ENCODE data around the gene SLF2.
"Not testable (repeated sequence)": the region's sequence is repeated elsewhere in the genome, so short reads cannot be mapped to it uniquely, and the experiment has no call there.

Gene SLF2

DNA sequence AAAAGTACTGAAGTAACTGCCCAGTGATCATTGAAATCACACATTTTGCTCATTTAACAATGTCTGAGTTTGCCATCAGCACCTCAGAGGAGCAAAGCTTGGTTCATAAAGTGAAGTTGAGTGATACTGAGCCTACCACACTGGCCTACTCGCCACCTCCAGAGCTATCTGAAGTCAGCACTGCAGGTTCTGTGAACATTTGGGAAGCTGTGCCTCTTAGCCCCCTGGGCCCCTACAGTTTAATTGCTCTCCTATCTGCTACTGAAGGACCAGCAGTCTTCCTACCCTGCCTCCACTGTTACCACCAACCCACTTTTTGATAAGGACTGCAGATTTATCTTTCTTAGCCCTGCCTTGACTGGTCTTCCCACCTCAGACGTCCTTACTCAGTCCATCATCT is 54.6 kb downstream of the SLF2 start:
- no peak for DNase-seq

DNA sequence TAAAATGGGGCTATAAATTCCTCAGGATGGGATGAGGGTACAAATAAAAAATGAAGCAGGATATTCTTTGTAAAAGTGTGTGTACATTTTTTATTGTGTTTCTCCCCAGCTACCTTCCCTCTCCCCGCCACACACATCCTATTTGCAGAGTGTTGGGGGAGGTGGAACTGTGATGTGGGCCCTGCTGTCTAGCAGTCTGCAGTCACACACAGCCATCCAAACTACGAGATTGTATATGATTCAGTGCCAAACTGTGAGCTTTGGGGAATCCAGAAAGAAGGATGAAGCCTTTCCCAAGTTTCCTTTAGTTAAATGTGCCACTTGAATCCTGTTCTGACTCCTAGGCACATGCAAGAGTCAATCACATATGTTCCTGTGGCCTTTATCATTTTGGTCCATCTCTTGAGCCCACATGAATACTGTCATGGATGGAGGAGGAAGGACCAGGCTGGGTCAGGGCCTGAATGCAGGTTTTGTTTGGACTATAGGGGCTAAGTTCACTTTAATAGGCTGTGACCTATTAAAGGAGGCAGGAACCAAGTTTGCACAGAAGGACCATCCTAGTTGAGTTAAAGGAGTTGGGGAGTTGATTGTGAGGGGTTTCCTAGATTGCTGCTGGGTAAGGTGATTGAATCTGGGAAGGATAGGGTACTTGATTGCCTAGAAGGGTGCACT is 55.4 kb downstream of the SLF2 start:
- no peak for DNase-seq

DNA sequence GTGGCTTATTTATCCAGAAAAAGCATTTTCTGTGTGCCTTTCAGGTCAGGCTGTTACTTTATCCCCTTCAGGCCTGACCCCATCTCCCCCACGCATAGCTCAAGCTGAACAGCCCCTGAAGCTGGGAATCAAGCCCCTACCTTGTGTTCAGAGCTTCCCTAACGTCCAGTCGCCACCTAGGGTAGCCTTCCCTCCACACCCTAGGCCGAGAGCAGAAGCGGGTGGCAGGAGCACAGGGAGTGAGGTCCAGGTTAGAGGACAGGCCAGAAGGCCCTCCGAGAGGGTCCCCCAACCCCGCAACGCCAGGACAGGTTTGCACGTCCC is 56.1 kb downstream of the SLF2 start:
- DNase-seq = no peak

DNA sequence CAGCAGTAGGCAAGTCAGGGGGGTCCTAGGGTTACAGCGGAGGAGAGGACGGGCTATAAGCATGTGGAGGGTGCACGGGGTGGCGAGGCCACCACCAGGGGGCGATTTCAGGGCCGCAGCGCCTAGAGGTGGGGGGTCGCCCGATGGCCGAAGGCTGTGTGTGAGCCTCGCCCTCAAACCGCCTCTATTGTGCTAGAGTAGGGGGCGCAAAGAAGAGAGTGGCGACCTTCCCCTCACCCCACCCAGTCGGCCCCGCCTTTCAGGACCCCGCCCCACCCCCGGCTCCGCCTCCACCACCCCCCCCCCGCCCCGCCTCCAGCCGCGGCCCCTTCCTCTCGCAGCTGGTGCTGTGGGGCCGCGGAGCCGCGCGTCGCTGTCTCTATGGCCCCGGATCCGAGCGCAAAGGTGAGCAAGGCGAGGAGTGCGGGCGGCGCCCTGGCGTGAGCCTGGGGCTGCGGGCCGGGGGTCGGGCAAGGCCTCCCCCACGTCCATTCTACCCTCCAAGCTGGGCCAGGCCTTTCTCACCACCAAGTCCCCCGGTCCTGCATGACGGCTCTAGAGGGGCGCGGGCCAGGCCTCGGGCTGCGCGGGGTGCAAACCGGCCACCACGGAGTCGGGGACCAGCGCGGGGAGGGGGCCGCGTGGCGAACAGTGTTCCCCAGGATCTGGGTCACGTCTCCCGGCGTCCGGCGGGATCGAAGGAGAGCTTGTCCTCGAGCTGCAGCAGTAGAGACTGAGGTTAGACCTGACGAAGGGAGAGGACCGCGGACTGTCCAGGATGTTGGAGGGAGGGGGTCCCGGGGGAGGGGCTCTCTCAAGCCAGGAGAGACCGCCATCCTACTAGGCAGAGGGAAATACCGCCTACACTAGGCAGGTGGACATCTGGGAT is 56.7 kb downstream of the SLF2 start, which contains the start of gene SEMA4G:
SEMA4G (plus strand) TSS at position 318 of the 889 bp plus-strand sequence. CDS start 3,409 bp downstream, outside the sequence.
- DNase-seq = no peak

DNA sequence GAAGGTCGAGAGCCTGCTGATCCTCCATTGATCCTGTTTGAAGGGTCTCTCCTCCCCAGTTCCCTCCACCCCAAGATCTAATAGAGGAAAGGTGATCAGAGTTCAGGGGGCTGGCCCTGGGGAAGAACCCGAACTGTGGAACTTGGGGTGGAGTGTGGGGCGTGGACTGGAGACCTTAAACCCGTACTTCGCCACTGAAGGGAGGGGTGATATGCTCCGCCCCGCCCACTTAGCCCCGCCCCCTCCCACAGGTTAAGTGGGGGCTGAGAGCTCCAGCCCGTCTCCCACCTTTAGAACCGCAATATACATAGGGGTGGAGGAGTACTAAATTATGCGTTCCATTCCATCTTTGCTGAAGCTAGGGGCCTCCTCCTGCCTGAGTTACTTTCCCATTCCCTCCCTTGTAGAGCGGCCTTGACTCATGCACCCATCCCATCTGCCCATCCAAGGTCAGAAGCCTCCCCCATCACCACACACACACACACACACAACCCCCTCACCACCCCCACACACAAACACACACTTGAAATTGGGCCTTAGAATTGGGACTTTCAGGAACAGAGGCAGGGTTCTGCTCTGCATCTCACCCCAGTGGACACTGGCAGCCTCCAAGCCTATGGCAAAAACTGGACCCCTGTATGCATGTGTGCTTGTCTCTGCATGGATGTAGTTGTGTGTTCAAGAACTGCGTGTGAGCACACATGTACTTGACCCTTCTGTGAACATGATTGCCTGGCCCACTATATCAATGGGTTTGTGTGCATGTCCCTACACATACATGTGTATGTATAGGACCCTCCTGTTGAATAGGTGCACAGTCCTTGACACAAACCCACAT is 57.5 kb downstream of the SLF2 start:
- DNase-seq = no peak

DNA sequence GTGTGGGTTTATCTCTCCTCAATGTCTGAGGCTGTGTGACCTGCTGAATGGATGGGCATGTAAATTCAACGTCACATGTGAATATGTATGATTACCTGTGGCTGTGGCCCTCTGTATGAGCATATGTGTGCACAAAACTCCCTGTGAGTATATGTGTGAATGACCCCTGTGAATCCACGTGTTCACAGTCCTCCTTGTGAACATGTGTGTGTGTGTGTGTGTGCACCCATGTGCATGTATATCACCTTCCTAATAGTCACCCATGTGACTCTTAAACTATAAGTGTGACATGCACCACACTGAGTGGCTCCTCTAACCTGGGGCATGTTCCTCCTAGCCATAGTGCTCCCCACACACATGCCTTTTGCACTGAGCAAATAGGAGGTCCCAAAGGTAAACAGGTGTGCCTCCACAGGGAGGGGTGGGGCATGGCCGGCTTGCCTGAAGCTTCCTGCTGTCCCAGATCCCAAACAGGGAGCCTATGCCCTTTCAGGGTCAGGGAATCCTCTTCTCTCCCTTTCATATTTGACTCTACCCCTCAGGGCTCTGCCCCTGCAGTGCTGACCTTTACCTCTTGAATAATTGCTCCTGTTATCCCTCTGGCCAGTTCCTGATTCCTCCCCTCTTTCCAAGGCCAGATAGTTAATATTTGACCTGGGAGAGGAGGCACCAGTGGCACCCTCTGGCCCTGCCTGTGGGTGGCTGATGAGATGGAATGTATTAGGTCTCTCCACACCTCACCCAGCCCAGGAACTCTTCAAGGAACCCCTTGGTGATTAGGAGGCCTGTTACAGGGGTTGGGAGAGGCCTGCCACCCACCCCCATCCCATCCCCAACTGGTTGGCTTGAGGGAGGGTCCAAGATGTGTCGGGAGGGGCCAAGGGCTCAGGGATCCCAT is 58.4 kb downstream of the SLF2 start:
- no peak for DNase-seq

DNA sequence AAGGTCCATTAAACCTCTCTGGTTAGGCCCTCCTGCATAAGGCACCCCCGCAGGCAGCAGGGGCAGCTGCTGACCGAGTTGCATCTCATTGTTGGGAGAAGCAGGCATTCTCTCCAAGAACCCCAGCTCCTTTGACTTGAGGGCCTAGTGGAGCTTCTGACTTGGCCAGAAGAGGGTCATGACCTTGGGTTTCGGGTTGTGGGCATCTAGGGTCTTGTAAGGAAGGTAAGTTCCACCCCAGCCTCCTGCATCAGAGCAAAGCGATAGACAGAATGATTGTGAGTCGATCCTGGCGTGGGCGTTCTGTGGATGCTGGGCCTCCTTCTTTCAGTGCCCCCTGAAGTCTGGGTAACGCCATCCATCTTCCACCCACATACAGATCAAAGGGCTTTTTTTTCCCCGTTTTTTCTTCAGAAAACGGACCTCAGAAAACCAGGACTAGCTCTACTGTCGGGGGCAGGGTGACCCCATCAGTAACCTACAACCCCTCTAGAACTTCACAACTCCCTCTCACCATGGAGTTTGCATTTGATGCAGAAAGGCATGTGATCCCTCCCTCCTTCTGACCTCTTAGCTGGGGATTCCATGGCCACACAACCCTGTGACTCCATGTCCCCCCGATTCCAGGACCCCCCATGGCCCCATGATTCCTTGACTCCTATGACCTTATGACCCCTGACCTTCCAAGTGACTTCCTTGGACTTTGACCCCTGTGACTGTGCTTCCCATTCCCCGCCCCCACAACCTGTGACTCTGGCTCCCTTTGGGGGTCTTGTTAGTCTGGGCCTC is 59.5 kb downstream of the SLF2 start:
- DNase-seq = no peak

DNA sequence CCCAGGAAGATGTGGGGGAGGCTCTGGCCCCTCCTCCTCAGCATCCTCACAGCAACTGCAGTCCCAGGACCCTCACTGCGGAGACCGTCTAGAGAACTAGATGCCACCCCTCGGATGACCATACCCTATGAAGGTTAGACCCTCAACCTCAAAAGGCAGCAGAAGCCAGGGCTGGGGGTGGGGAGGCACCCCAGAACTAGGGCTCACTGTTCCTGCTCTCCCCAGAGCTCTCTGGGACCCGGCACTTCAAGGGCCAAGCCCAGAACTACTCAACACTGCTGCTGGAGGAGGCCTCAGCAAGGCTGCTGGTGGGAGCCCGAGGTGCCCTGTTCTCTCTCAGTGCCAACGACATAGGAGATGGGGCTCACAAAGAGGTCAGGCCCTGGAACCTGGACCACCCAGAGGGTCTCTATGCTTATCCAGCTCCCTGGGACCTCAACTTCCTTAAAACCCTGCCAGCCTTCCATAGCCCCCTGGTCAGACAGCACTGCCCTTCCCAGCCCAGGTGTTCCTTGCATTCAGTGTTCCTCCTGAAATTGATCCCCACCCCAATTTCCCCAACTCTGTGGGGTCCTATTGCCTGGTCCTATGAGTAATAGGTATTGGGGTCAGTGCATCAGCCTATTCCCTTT is 60.3 kb downstream of the SLF2 start:
- no peak for DNase-seq

DNA sequence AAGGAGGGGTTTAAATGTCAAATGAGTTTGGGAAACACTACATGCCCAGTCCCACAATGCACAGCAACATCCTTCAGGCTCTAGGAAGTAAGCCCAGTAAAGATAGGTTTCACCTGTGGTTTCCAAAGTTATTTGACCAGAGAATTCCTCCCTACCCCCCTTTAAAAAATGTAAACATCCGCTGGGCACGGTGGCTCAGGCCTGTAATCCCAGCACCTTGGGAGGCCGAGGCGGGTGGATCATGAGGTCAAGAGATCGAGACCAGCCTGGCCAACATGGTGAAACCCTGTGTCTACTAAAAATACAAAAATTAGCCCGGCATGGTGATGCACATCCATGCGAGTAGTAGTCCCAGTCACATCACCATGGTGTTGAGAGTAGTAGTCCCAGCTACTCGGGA is 62.6 kb downstream of the SLF2 start:
- DNase-seq = not testable (repeated sequence)

DNA sequence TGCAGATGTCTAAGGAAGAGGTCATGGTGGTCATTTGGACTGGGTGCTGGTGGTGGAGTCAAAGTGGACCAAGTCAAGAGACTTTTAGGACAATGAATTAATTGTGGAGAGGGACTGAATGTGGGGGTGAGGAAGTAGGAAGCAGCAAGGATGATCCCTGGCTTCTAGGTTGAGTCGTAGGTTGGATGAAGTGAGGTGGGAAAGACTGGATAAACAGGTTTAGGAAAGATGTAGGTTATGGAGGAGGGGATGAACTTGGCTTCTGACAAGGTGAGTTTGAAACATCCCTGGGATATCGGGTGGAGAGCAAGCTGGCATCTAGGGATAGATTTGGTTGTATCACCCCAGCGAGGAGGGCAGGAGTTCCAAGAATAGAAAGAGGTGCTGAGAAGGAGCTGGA is 64.1 kb downstream of the SLF2 start:
- DNase-seq = no peak

DNA sequence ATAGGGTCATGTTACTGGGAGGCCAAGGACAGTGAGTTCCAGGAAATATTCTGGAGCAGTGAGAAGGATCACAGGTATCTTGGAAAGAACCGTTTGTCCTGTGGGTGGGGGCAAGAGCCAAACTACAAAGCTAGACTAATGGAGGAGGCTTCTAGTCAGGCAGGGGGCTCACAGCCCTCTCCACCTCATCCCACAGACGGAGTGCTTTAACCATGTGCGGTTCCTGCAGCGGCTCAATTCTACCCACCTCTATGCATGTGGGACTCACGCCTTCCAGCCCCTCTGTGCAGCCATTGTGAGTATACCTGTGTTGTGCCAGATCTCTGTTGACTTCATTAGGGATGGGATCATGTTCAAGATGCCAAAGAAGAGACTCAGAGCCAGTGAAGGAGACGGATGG is 64.7 kb downstream of the SLF2 start:
- DNase-seq = no peak

DNA sequence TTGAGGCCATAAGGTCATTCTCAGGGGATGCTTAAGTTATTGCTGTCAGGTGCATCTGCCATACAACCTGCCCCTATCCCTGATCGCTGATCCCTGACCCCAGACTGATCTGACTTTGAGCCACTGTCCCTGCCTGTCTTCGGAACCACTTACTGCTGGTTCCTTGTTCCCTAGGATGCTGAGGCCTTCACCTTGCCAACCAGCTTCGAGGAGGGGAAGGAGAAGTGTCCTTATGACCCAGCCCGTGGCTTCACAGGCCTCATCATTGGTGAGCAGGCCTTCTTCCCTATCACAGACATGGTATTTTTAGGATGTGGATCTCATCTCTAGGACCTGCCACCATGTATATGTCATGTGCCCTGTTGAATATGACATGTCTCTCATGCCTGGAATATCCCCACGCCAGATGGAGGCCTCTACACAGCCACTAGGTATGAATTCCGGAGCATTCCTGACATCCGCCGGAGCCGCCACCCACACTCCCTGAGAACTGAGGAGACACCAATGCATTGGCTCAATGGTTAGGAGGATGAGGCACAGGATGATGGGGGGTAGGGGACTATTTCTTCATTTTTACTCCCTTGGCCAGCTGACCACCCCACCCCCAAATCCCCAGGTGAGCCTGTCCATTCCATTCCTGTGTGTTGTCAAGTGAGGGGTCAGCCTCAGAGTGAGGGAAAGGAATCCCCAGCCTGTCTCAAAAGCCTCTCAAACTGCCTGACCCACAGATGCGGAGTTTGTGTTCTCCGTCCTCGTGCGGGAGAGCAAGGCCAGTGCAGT is 65.5 kb downstream of the SLF2 start:
- DNase-seq = no peak

DNA sequence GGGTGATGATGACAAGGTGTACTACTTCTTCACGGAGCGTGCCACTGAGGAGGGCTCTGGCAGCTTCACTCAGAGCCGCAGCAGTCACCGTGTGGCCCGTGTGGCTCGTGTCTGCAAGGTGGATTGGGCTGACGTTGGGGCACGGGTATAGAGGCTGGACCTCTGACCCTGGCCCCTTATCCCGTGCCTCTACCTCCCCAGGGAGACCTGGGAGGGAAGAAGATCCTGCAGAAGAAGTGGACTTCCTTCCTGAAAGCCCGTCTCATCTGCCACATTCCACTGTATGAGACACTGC is 66.1 kb downstream of the SLF2 start:
- no peak for DNase-seq

DNA sequence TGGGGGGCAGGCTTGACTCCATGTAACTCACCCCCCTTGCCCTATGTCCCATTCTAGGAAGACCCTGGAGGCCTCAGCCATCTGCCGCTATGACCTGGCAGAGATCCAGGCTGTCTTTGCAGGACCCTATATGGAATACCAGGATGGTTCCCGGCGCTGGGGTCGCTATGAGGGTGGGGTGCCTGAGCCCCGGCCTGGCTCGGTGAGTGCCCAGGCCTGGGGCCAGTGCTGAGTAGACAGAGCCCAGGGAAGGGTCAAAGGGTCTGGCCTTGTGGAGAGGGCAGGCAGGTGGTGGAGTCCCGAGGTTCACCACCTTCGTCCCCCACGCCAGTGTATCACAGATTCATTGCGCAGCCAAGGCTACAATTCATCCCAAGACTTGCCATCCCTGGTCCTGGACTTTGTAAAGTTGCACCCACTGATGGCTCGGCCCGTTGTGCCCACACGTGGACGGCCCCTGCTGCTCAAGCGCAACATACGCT is 67.1 kb downstream of the SLF2 start:
- no peak for DNase-seq

DNA sequence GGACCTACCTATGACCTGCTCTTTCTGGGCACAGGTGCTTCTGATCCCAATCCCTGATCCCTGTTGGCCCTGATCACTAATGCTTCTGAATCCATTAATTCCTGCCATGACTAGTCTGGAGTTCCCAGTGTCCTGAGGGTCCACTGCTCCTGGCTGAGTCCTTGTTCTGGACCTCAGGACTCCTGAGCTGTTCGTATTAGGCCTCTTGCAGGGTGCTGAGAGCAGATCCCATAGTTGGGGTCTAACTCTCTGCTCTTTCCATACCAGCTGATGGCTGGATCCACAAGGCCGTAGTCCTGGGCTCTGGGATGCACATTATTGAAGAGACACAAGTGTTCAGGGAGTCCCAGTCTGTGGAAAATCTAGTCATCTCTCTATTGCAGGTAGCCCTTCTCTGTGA is 67.5 kb downstream of the SLF2 start:
- no peak for DNase-seq

DNA sequence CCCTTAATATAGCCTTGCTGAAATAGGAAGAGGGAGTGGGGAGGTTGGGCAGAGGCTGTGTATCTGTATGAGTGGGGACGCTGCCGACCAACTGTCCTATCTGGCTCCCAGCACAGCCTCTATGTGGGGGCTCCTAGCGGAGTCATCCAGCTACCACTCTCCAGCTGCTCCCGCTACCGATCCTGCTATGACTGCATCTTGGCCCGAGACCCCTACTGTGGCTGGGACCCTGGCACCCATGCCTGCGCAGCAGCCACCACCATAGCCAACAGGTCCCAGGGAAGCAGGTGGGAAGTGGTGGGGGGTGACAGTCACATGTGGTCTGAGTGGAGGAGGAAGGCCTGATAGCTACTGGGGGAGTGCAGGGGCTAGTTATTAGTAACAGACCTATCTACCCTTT is 67.9 kb downstream of the SLF2 start:
- no peak for DNase-seq

DNA sequence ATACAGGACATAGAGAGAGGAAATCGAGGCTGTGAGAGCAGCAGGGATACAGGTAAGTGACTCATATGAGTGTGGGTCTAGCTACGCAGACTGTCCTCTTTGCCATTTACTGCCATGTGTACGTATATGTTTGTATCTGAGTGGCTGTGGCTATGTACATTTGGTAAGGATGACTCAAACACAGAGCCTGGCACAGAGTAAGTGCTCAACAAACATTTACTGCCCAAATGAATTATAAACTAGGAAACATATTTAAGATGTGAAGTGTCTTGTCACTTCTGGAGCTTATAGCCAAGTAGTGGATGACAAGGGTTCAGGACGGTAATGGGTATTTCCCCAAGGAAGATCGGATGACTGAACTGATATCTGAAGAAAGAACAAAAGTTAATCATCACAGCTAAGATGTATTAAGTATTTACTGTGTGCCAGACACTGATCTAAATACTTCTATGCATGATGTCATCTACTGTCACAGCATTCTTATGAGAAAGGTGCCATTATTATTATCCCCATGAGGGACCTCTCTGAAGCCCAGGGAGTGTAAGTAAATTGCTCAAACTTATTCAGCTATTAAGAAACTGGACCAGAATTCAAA is 68.5 kb downstream of the SLF2 start:
- no peak for DNase-seq

DNA sequence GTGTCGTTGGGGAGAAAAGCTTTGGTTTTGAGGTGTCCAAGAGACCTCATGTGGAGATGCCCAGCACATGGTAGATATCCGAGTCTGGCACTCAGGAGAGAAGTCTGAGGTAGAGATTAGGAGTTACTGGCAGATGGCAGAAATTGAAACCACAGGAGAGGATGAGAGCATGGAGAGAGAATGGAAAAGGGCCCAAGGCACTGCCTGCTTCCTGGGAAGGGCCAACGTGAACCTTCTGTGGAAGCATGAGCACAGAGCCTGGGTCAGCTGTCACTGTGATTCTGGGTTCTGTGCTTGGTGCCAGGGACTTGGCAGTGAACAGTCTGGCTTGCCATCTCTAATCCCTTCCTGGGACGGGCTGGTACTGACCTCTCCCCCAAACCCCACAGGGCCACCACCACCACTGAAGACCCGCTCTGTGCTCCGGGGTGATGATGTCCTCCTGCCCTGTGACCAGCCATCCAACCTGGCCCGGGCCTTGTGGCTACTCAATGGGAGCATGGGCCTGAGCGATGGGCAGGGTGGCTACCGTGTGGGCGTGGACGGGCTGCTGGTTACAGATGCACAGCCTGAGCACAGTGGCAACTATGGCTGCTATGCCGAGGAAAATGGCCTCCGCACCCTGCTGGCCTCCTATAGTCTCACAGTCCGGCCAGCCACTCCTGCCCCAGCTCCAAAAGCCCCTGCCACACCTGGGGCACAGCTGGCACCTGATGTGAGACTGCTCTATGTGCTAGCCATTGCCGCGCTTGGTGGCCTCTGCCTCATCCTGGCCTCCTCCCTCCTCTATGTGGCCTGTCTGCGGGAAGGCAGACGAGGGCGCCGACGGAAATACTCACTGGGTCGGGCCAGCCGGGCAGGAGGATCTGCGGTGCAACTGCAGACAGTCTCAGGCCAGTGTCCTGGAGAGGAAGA is 70.4 kb downstream of the SLF2 start:
- DNase-seq = no peak

Data from KG1 (cell line).